GM12892 (cell line): ENCODE results near the gene BLID.

Experiments used
- POLR2A ChIP-seq: IDR thresholded peaks from 2 replicates; pipeline ENCODE4 v1.6.1; 2011; ENCODE audit warnings: low read depth, low read length, control low read depth
- POLR2AphosphoS5 ChIP-seq: IDR thresholded peaks from 2 replicates; pipeline ENCODE4 v1.6.1; 2011; ENCODE audit warnings: low read depth, low read length, control low read depth

DNA sequence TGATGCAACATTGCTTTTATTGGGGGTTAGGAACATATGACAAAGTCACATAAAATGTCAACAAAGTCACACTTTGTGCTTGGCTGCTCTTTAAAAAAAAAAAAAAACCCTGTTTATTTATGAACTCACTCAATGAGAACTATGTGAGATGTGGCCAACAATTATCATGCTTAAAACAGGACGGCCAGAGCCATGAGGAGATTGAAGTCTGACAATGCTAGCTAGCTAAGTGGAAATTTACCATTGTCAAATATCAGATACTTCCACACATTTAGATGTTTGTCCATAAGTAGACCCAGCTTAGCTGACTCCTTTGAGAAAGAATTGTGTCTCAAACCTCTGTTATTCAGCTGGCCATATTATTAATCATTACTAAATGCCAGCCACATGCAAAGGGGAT is 26.9 kb downstream of the BLID start:
- TF ChIP-seq POLR2A (no peak), POLR2AphosphoS5 (no peak)
